Endothelial cell of umbilical vein (primary cell): ENCODE measurements around the gene CRELD2. TPM values are rescaled to one million over a fixed set of nuclear protein-coding genes. Genes with fewer than 3 reads are reported as not detected.
A peak's percentile ranks its signal among the peaks of the same experiment; 100 is the strongest.

Experiments used
- BruUV-seq: library from RNA; stranded (reverse); fragments of 400-500 nt; replicated peaks from 2 replicates; lab custom pipeline; 2021; lab: Mats Ljungman, UMichigan
- CTCF ChIA-PET: fragments of 300-600, 350-600 bp; sonication (Branson Sonifier 250); formaldehyde crosslinking; loops from one replicate; lab custom pipeline; 2021; ENCODE audit warnings: antibody characterized with exemption, inconsistent platforms; lab: Charles Lee
- POLR2A ChIA-PET: fragments of 300-600, 350-600 bp; sonication (Branson Sonifier 250); formaldehyde crosslinking; loops from one replicate; lab custom pipeline; 2021; ENCODE audit warnings: antibody characterized with exemption, inconsistent platforms; lab: Charles Lee
- DNase-seq: peaks from one replicate; pipeline ENCODE4 v3.0.0-alpha.2; 2011; ENCODE audit warnings: low read depth, low spot score
- FAIRE-seq: peaks from 2 replicates; lab custom pipeline; 2011; peaks lifted over from hg19 to GRCh38; lab: Jason Lieb, UNC
- H2AFZ ChIP-seq: 2 replicates; pipeline ENCODE4 v1.6.0; 2012; ENCODE audit warnings: low read depth, low read length, control low read depth, inconsistent platforms
- H3K27ac ChIP-seq: 2 replicates; pipeline ENCODE4 v1.5.1; 2011; ENCODE audit warnings: low read depth, mild to moderate bottlenecking, control low read depth, low read length, moderate library complexity; ENCODE audit not compliant: insufficient read depth
- H3K27me3 ChIP-seq, 2 experiments: 2 replicates each; pipeline versions ENCODE4 v1.6.0 to v1.6.1; 2011; ENCODE audit warnings: low read length in 2 of 2, mixed read lengths in 1 of 2; ENCODE audit not compliant: control insufficient read depth in 2 of 2, insufficient read depth in 2 of 2
- H3K36me3 ChIP-seq, 2 experiments: 2 replicates in 1 of 2; 3 replicates in 1 of 2; pipeline ENCODE4 v1.5.1; 2011; ENCODE audit warnings: low read length in 2 of 2, mild to moderate bottlenecking in 1 of 2, moderate library complexity in 1 of 2; ENCODE audit not compliant: control insufficient read depth in 2 of 2, insufficient read depth in 2 of 2; ENCODE audit errors: extremely low read depth in 1 of 2
- H3K4me1 ChIP-seq: 3 replicates; pipeline ENCODE4 v1.5.1; 2011; ENCODE audit warnings: mild to moderate bottlenecking, low read length; ENCODE audit not compliant: control insufficient read depth, insufficient read depth; ENCODE audit errors: extremely low read depth
- H3K4me2 ChIP-seq: 2 replicates; pipeline ENCODE4 v1.6.1; 2011; ENCODE audit warnings: low read length, control low read depth, mixed read lengths; ENCODE audit not compliant: insufficient read depth
- H3K4me3 ChIP-seq, 3 experiments: fragments of 200-600 bp in 1 of 3; sonication (generic), shearing (Covaris generic) in 1 of 3; replicated peaks in 1 of 3; 2 replicates each; pipeline ENCODE4 v1.5.1; 2011 to 2016; ENCODE audit warnings: control low read depth in 3 of 3, low read length in 3 of 3, mild to moderate bottlenecking in 2 of 3, inconsistent platforms in 1 of 3, low read depth in 1 of 3, moderate library complexity in 1 of 3; ENCODE audit not compliant: insufficient read depth in 1 of 3
- H3K79me2 ChIP-seq: 2 replicates; pipeline ENCODE4 v1.6.0; 2012; ENCODE audit warnings: low read length, inconsistent platforms; ENCODE audit not compliant: control insufficient read depth, insufficient read depth
- H3K9ac ChIP-seq: replicated peaks from 2 replicates; pipeline ENCODE3; 2011; ENCODE audit warnings: low read length, control low read depth; ENCODE audit not compliant: insufficient read depth; ENCODE audit errors: extremely low read depth
- H3K9me1 ChIP-seq: replicated peaks from 3 replicates; pipeline ENCODE4 v1.6.0; 2011; ENCODE audit warnings: mild to moderate bottlenecking, low read length; ENCODE audit not compliant: control insufficient read depth, insufficient read depth; ENCODE audit errors: extremely low read depth
- H3K9me3 ChIP-seq: replicated peaks from 2 replicates; pipeline ENCODE4 v1.5.1; 2012; ENCODE audit warnings: low read length, inconsistent platforms; ENCODE audit not compliant: control insufficient read depth, insufficient read depth
- H4K20me1 ChIP-seq: replicated peaks from 2 replicates; pipeline ENCODE3; 2011; ENCODE audit warnings: mild to moderate bottlenecking, low read length; ENCODE audit not compliant: control insufficient read depth, insufficient read depth; ENCODE audit errors: extremely low read depth
- CTCF ChIP-seq, 2 donors: IDR thresholded peaks; 1 replicate in 1 of 2; 2 replicates in 1 of 2; pipeline ENCODE4 v1.5.1; 2011; ENCODE audit warnings: low read length in 2 of 2, mild to moderate bottlenecking in 2 of 2, moderate library complexity in 2 of 2, control low read depth in 1 of 2, inconsistent platforms in 1 of 2, low read depth in 1 of 2; ENCODE audit not compliant: insufficient read depth in 1 of 2; ENCODE audit errors: extremely low read depth in 1 of 2
- EZH2 ChIP-seq: IDR thresholded peaks from 2 replicates; pipeline ENCODE4 v1.6.1; 2012; ENCODE audit warnings: borderline replicate concordance, low read depth, mild to moderate bottlenecking, moderate library complexity, low read length, inconsistent platforms; ENCODE audit not compliant: severe bottlenecking
- FOS ChIP-seq: IDR thresholded peaks from 2 replicates; pipeline ENCODE4 v1.6.1; 2011; ENCODE audit warnings: mild to moderate bottlenecking, low read length, moderate library complexity, borderline replicate concordance; ENCODE audit not compliant: insufficient read depth
- GATA2 ChIP-seq: IDR thresholded peaks from 2 replicates; pipeline ENCODE4 v1.7.0; 2011; ENCODE audit warnings: low read depth, mild to moderate bottlenecking, moderate library complexity, mixed read lengths, low read length; ENCODE audit not compliant: insufficient read length, insufficient read depth
- JUN ChIP-seq: IDR thresholded peaks from 2 replicates; pipeline ENCODE4 v1.6.1; 2011; ENCODE audit warnings: borderline replicate concordance, low read depth; ENCODE audit not compliant: insufficient read length, insufficient read depth
- MYC ChIP-seq: IDR thresholded peaks from one replicate; pipeline ENCODE4 v1.6.1; 2011; ENCODE audit warnings: mild to moderate bottlenecking, low read depth, low read length
- POLR2A ChIP-seq: IDR thresholded peaks from 2 replicates; pipeline ENCODE4 v1.6.1; 2012; ENCODE audit warnings: low read depth, mild to moderate bottlenecking, control low read depth, low read length
- POLR2AphosphoS5 ChIP-seq: IDR thresholded peaks from 2 replicates; pipeline ENCODE4 v1.6.1; 2012; ENCODE audit warnings: low read depth, mild to moderate bottlenecking, control low read depth, low read length, moderate library complexity; ENCODE audit not compliant: insufficient read depth
- dilution Hi-C: fragments of 300-500 bp; cut with MboI; formaldehyde crosslinking; loops from one replicate; pipeline ENCODE4 v1.15.0; 2019; ENCODE audit warnings: low sequenced_read_pairs; ENCODE audit not compliant: extremely low pct_ligation_motif_present
- intact Hi-C: fragments of 100-400 bp; cut with micrococcal nuclease; formaldehyde crosslinking; loops from one replicate; pipeline ENCODE4 v1.10.0; 2022
- polyA plus RNA-seq, 4 experiments: library from polyadenylated mRNA; depleted of rRNA in 3 of 4; stranded (reverse) in 3 of 4; unstranded in 1 of 4; fragments of >200 nt; gene quantifications; 2 replicates each; pipeline versions ENCODE4 v1.2.1 to v1.2.3, GENCODE V29; 2011 to 2012; ENCODE audit warnings: missing spikeins in 1 of 4
- total RNA-seq: library from RNA; stranded (reverse); gene quantifications from 2 replicates; pipeline ENCODE4 v1.2.3, GENCODE V29; 2021
- TF ChIP-seq, protein P1 (sequence below): IDR thresholded peaks from 2 replicates; pipeline ENCODE4 v1.6.1; 2011; ENCODE audit not compliant: insufficient read depth, insufficient read length

CRELD2 gene
- total and polyA plus RNA-seq, 2 donors (not counting 3 experiments of a cell fraction or from before 2014, with no cell fraction given) = 71.0 to 86.3 TPM

DNA sequence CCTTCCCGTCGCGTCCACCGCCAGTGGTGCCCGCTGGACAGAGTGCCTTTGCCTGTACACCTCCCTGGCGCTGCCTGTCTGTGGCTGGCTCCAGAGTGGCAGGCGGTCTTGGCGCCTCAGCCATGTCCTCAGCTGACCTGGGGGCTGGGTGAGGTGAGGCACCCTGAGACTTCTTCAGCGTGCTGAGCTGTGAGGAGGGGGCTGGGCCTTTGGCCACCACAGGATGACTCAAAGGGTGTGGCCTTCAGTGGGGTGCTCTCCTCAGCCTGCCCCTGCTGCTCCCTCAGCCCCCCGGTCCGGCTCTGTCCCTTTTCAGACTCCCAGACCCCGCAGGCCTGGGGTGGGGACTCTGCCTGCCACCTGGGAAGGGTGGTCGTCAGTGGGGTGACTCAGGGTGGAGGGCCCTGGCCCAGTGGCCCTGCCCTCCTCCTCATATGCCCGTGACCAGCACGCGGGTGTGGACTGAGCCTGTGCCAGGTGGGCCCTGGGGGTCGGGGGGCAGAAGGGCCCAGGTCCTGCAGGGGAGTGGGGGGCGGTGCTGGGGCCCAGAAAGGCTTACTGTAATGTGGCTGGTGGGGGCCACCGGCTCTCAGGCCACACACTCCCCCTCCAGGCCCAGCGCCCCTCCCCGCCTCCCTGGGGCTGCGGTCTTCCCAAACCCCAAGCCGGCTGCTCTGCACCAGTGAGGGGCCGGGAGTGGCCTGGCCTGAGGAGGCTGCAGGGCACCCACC lies 15.9 kb downstream of the CRELD2 start:
- Histone ChIP-seq H3K27me3 (no peaks in the 10 kb centered on the region), H3K36me3 (no peaks in the 10 kb centered on the region), H3K9me1 (no peaks in the 10 kb centered on the region), H3K9ac (peak overlapping the region; percentile 45), H2AFZ (no peak overlapping the region), H3K79me2 (no peaks in the 10 kb centered on the region), H3K4me1 (peaks cover 68% of the 10 kb centered on the region), H3K27ac (peak overlapping the region; percentile 78), H3K4me3 (peak overlapping the region in 1 of 3 experiments; percentile 33), H3K4me2 (peak overlapping the region; percentile 47), H3K9me3 (no peaks in the 10 kb centered on the region), H4K20me1 (no peaks in the 10 kb centered on the region)
- dilution Hi-C loops = no loop called here
- no TSS peak for BruUV-seq
- POLR2A ChIA-PET = interaction anchor here (1.4 kb wide), 1 partner anchor 28 kb away, joined by 3 read pairs; no protein-coding TSS in a partner anchor
- TF ChIP-seq, protein P1, sequence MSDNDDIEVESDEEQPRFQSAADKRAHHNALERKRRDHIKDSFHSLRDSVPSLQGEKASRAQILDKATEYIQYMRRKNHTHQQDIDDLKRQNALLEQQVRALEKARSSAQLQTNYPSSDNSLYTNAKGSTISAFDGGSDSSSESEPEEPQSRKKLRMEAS = no peak
- TF ChIP-seq POLR2A (no peak), FOS (no peak), GATA2 (no peak), POLR2AphosphoS5 (no peak), CTCF (IDR thresholded peaks at IDR 0.05; ENCODE audit: extremely low read depth in 1 of 2, insufficient read depth in 1 of 2, low read depth in 1 of 2, low read length in 2 of 2) (no peak), MYC (no peak), EZH2 (no peak), JUN (no peak)
- DNase-seq (no peak), FAIRE-seq (no peak)
- intact Hi-C loops = no loop called here
- CTCF ChIA-PET = interaction anchor here (2.5 kb wide), 1 partner anchor 96 kb away, joined by 26 read pairs; no protein-coding TSS in a partner anchor
